CD8-positive, alpha-beta memory T cell (primary cell): ENCODE measurements around the gene PSAT1. TPM values are rescaled to one million over a fixed set of nuclear protein-coding genes. Genes with fewer than 3 reads are reported as not detected.
A peak's percentile ranks its signal among the peaks of the same experiment; 100 is the strongest.

ENCODE experiments used
- CTCF ChIA-PET: fragments of 350-600 bp; sonication (Branson Sonifier 250); formaldehyde crosslinking; loops from one replicate; lab custom pipeline; 2021; ENCODE audit warnings: antibody characterized with exemption; lab: Charles Lee
- POLR2A ChIA-PET: fragments of 350-600 bp; sonication (Branson Sonifier 250); formaldehyde crosslinking; loops from one replicate; lab custom pipeline; 2021; ENCODE audit warnings: antibody characterized with exemption; lab: Charles Lee
- DNase-seq, 5 donors: peaks; one replicate each; pipeline versions ENCODE4 v3.0.0 to v3.0.0-alpha.2; 2020 to 2022; ENCODE audit warnings: mixed read lengths in 1 of 5
- H3K27ac ChIP-seq: one replicate; pipeline ENCODE4 v1.7.0; 2013; ENCODE audit warnings: low read depth, mild to moderate bottlenecking, low read length, moderate library complexity
- H3K27me3 ChIP-seq: 2 replicates; pipeline ENCODE4 v1.7.0; 2013; ENCODE audit warnings: low read length, mild to moderate bottlenecking; ENCODE audit not compliant: insufficient read depth, poor library complexity, severe bottlenecking
- H3K36me3 ChIP-seq: 2 replicates; pipeline ENCODE4 v1.7.0; 2013; ENCODE audit warnings: mild to moderate bottlenecking, low read length, moderate library complexity; ENCODE audit not compliant: insufficient read depth
- H3K4me1 ChIP-seq: 2 replicates; pipeline ENCODE4 v1.7.0; 2013; ENCODE audit warnings: mild to moderate bottlenecking, low read length, moderate library complexity; ENCODE audit not compliant: insufficient read depth
- H3K4me3 ChIP-seq: 2 replicates; pipeline ENCODE4 v1.7.0; 2013; ENCODE audit warnings: mild to moderate bottlenecking, low read length
- H3K9me3 ChIP-seq: 2 replicates; pipeline ENCODE4 v1.7.0; 2013; ENCODE audit warnings: mild to moderate bottlenecking, low read length
- H3K27ac Mint-ChIP-seq, 8 donors: one replicate each; pipeline ENCODE4 v1.8.0; 2020 to 2021; ENCODE audit warnings: mixed read lengths in 8 of 8, mild to moderate bottlenecking in 6 of 8, inconsistent platforms in 3 of 8, moderate library complexity in 3 of 8
- H3K27me3 Mint-ChIP-seq, 2 donors: one replicate each; pipeline ENCODE4 v1.8.0; 2020 to 2021; ENCODE audit warnings: mixed read lengths in 2 of 2, mild to moderate bottlenecking in 1 of 2, moderate library complexity in 1 of 2
- H3K36me3 Mint-ChIP-seq, 3 donors: one replicate each; pipeline ENCODE4 v1.8.0; 2020 to 2021; ENCODE audit warnings: mixed read lengths in 3 of 3, inconsistent platforms in 1 of 3, mild to moderate bottlenecking in 1 of 3
- H3K4me1 Mint-ChIP-seq, 3 donors: one replicate each; pipeline ENCODE4 v1.8.0; 2020 to 2021; ENCODE audit warnings: mixed read lengths in 3 of 3, inconsistent platforms in 1 of 3, mild to moderate bottlenecking in 1 of 3
- H3K4me3 Mint-ChIP-seq, 7 donors: one replicate each; pipeline ENCODE4 v1.8.0; 2020 to 2021; ENCODE audit warnings: mixed read lengths in 7 of 7, mild to moderate bottlenecking in 6 of 7, moderate library complexity in 4 of 7, inconsistent platforms in 2 of 7
- H3K9me3 Mint-ChIP-seq, 5 donors: one replicate each; pipeline ENCODE4 v1.8.0; 2020 to 2022; ENCODE audit warnings: mixed read lengths in 5 of 5, mild to moderate bottlenecking in 3 of 5, moderate library complexity in 2 of 5, inconsistent platforms in 1 of 5
- polyA plus RNA-seq: library from polyadenylated mRNA; unstranded; fragments of 300-500 nt; fragmentation: Illumina TruSeq; gene quantifications from one replicate; pipeline ENCODE4 v1.2.3, GENCODE V29; 2021
- total RNA-seq, 2 experiments: library from RNA; stranded (reverse); gene quantifications; one replicate each; pipeline ENCODE4 v1.2.3, GENCODE V29; 2021

PSAT1 gene
- total and polyA plus RNA-seq, 3 experiments from 2014 or later, result 11.6 to 93.4 (median 89.0) TPM

DNA sequence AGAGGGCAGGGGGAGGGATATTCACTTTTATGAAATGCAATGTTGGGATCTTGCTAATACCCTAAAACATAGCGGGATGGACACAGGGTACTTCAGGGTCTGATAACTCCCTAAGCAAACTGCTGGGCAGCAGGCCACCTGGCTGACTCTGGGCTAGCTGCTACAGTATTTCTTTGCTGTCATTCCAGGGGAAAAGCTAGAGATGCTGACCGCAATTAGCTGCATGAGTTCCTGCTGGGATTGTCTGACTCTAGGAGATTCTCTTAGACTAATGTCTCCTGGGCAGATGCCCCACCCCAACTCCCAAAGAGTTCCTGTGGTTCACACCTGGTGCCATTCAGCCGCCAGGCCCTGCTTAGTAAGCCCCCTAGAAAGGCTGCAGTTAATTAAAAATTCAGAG, 69.9 kb downstream of the PSAT1 start:
- no peak overlapping the region for H3K4me3 Mint-ChIP-seq
- CTCF ChIA-PET, result no interaction called here
- H3K4me1 Mint-ChIP-seq, result no peaks in the 10 kb centered on the region
- Histone ChIP-seq H3K27ac (no peak overlapping the region), H3K4me1 (no peaks in the 10 kb centered on the region), H3K27me3 (no peaks in the 10 kb centered on the region), H3K9me3 (no peaks in the 10 kb centered on the region), H3K36me3 (no peaks in the 10 kb centered on the region), H3K4me3 (no peak overlapping the region)
- peaks cover 2 to 24% of the 10 kb centered on the region in 2 donors for H3K27me3 Mint-ChIP-seq
- POLR2A ChIA-PET, result no interaction called here
- H3K27ac Mint-ChIP-seq, result no peak overlapping the region
- no peaks in the 10 kb centered on the region for H3K9me3 Mint-ChIP-seq
- no peak for DNase-seq
- H3K36me3 Mint-ChIP-seq, result no peaks in the 10 kb centered on the region

DNA sequence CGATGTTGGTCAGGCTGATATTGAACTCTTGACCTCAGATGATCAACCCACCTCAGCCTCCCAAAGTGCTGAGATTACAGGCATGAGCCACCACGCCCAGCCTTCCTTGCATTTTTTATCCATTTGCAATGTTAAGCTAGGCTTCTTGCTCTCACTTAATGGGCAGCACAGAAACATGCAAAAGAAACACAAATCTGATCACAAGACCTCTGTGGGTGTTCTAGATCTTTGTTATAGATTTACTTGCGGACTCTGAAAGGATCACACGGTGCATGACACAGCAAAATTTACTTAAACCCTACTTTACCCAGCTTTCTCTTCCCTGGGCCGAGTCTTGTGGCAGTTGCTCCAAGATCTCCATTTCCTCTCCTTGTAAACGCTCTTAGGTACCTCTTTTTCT, 71.3 kb downstream of the PSAT1 start:
- ChIA-PET CTCF (interaction anchor here (1.5 kb wide), 1 partner anchor 390 kb away, joined by 5 read pairs; no protein-coding TSS in a partner anchor), POLR2A (no interaction called here)
- Mint-ChIP-seq H3K27ac (no peak overlapping the region), H3K9me3 (no peaks in the 10 kb centered on the region), H3K27me3 (peaks cover 5 to 33% of the 10 kb centered on the region in 2 donors), H3K4me1 (no peaks in the 10 kb centered on the region), H3K4me3 (no peak overlapping the region), H3K36me3 (no peaks in the 10 kb centered on the region)
- no peak for DNase-seq
- Histone ChIP-seq H3K36me3 (no peaks in the 10 kb centered on the region), H3K4me1 (no peaks in the 10 kb centered on the region), H3K27ac (no peak overlapping the region), H3K4me3 (no peak overlapping the region), H3K27me3 (no peaks in the 10 kb centered on the region), H3K9me3 (no peaks in the 10 kb centered on the region)

DNA sequence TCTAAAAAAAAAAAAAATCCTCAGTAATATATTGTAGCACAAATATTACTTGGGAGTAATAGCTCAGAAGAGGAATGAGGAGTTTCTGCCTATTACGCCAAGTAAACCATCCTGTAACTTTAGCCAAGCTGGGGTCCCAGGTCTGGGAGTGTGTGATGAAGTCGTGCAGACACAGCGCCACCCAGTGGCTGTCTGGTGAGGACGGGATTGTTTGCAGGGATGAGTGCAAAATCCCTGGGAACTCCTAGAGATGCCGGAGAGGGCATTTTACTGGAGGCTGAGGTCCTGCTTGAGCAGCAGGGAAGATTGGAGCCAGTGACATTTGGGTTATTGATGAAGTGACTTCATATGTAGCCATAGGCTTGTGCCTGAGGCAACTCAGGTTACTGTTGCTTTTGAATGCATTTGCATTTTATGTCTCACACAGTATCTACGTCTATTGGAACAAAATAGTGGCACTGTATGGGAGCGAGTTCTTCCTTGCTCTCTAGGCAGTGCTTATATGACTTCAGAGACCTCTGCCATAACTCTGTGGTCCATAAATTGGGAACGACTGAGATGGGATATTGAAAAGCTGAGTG, 72.8 kb downstream of the PSAT1 start:
- H3K4me1 Mint-ChIP-seq, result no peaks in the 10 kb centered on the region
- DNase-seq, result peak; percentile 10 to 54 (median 24)
- no peaks in the 10 kb centered on the region for H3K9me3 Mint-ChIP-seq
- no peaks in the 10 kb centered on the region for H3K36me3 Mint-ChIP-seq
- Histone ChIP-seq H3K4me3 (no peak overlapping the region), H3K4me1 (no peaks in the 10 kb centered on the region), H3K9me3 (no peaks in the 10 kb centered on the region), H3K36me3 (no peaks in the 10 kb centered on the region), H3K27ac (no peak overlapping the region), H3K27me3 (no peaks in the 10 kb centered on the region)
- POLR2A ChIA-PET, result no interaction called here
- no peak overlapping the region for H3K4me3 Mint-ChIP-seq
- no peak overlapping the region for H3K27ac Mint-ChIP-seq
- CTCF ChIA-PET, result interaction anchor here (0.7 to 2.5 kb wide), 8 partner anchors 8 to 392 kb away, joined by 3 to 14 read pairs (median 5); no protein-coding TSS in a partner anchor
- peaks cover 6 to 45% of the 10 kb centered on the region in 2 donors for H3K27me3 Mint-ChIP-seq

DNA sequence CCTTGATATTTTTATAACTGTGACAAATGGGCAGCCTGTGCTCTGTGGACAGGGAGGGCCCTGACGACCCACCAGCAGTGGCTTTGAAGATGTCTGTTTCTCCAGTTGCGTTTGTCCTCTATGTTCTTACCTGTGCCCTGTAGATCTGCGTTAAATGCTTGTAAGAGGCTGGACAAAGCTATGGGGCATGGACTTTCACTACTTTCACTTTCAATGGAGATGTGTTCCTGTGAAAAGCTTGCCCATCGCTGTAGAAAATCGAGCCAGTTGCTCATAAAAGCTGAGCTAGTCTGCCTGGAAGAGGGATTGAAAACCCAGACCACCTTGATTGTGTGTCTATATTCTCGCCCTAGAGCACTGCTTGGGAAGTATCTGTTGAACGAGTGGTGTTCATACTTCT, 74.1 kb downstream of the PSAT1 start:
- POLR2A ChIA-PET, result no interaction called here
- H3K4me3 Mint-ChIP-seq, result no peak overlapping the region
- Histone ChIP-seq H3K9me3 (no peaks in the 10 kb centered on the region), H3K27me3 (no peaks in the 10 kb centered on the region), H3K27ac (no peak overlapping the region), H3K4me3 (no peak overlapping the region), H3K36me3 (no peaks in the 10 kb centered on the region), H3K4me1 (no peaks in the 10 kb centered on the region)
- CTCF ChIA-PET, result interaction anchor here (2.1 to 2.5 kb wide), 3 partner anchors 9 to 109 kb away, joined by 5 to 14 read pairs (median 9); no protein-coding TSS in a partner anchor
- H3K9me3 Mint-ChIP-seq, result no peaks in the 10 kb centered on the region
- DNase-seq, result no peak
- no peaks in the 10 kb centered on the region for H3K36me3 Mint-ChIP-seq
- H3K4me1 Mint-ChIP-seq, result no peaks in the 10 kb centered on the region
- H3K27ac Mint-ChIP-seq, result peak overlapping the region in 1 of 8 donors; percentile 28
- peaks cover 8 to 46% of the 10 kb centered on the region in 2 donors for H3K27me3 Mint-ChIP-seq

DNA sequence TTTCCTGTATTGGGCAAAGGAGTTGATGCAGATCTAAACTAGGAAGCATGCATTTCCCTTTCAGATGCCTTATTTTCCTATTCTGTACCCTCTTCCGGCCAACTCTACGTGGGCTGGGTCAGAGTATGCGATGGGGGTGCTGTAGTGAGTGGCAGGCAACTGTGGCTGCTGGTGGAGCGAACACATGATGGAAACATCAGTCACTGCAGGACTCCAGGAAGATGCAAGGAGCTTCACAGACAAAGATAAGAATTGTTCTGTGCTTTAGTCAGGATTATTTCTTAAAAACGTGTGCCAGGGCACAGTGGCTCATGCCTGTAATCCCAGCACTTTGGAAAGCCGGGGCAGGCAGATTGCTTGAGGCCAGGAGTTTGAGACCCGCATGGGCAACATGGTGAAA, 75.1 kb downstream of the PSAT1 start:
- Mint-ChIP-seq H3K4me1 (no peaks in the 10 kb centered on the region), H3K27me3 (peaks cover 8 to 49% of the 10 kb centered on the region in 2 donors), H3K9me3 (no peaks in the 10 kb centered on the region), H3K4me3 (no peak overlapping the region), H3K36me3 (no peaks in the 10 kb centered on the region), H3K27ac (no peak overlapping the region)
- H3K27me3 ChIP-seq, result no peaks in the 10 kb centered on the region
- H3K27ac ChIP-seq, result no peak overlapping the region
- no peak overlapping the region for H3K4me3 ChIP-seq
- H3K4me1 ChIP-seq, result no peaks in the 10 kb centered on the region
- ChIA-PET POLR2A (no interaction called here), CTCF (no interaction called here)
- no peaks in the 10 kb centered on the region for H3K9me3 ChIP-seq
- DNase-seq, result no peak
- H3K36me3 ChIP-seq, result no peaks in the 10 kb centered on the region

Other genes starting within 250 kb of the PSAT1 start
- gene CEP78, start 61.0 kb upstream of the PSAT1 start, total RNA-seq, result 10 to 100 TPM; 37.9 to 44.1 TPM
- 29.4 TPM for gene CEP78, start 61.0 kb upstream of the PSAT1 start, polyA plus RNA-seq